ENCODE measurements around the gene BRAF.

The BRAF gene

DNA sequence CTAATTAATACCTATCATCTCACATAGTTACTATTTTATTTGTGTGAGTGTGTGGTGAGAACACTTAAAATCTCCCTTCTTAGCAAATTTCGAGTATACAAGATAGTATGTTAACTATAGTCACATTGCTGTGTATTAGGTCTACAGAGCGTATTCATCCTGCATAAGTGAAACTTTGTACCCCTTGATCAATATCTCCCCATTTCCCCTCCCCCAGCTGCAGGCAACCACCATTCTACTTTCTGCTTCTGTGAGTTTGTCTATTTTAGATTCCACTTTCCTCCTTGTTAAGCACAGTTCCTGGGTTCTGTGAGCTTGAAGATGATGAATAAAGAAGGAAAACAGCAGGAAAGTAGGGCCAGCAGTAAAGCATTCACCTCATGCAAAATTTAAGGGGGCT lies 47.6 kb upstream of the BRAF start:
- ATAC-seq: no peak
- no peak for TF ChIP-seq GLIS3 (CRISPR knock-in tag; IDR thresholded peaks at IDR 0.05)
- no peak for TF ChIP-seq TOX (CRISPR knock-in tag; IDR thresholded peaks at IDR 0.05; ENCODE audit: borderline replicate concordance)
- no peak for TF ChIP-seq PPARA (CRISPR knock-in tag; IDR thresholded peaks at IDR 0.05; ENCODE audit: borderline replicate concordance)
- no peak for TF ChIP-seq ZFP30 (CRISPR knock-in tag; IDR thresholded peaks at IDR 0.05)
- TF ChIP-seq ZNF565 (CRISPR knock-in tag; conservative IDR thresholded peaks at IDR 0.05; ENCODE audit: low read depth): no peak

DNA sequence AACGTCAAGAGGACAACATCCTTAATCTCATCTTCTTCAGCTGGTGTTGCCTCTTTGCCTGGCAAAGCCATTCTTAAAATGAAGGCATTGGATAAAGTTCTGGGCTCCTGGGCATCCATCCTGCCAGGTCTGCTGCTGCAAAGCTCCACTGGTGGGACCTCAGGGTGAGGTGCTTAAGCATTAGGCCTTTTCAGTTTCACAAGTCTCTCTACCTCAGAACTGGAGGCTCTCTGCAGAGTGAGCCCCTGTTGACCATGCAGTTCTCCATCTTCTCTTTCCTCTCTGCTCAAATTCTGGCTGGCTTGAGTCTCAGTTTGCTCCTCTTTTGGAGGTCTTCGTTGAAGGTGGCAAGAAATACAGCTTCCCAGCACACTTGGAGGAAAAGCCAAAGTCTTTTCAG lies 42.7 kb upstream of the BRAF start:
- no peak for ATAC-seq

DNA sequence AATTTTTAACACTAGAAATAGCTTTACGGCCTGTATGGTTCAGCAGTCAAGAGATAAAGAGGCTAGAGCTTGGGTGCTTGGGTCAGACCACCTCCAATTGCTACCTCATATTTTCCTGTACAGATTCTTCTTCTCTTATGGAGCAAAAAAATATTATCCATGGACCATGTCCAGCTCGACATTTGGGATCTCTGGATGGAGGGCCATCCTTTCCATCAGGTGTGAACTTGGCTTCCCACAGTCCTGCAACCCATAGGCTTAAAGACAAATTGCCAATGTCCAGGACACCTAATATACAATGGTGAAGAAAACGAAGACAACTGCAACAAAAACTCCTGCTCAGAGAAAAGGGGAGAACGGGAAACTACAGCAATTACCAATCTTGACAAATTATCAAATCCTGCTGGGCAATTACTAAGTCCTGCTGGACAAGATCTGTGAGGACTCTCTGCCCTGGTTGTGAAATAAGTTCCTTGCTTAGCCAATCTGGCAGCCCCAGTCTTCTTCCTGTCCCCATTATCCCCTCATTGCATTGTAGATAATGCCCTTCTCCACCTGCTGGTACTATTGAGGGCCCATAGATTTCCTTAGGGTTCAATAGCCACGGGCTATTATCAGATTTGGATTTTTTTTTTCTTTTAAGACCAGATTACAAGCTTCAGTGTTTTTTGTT lies 42.0 kb upstream of the BRAF start:
- no peak for ATAC-seq
- TF ChIP-seq, protein P1, sequence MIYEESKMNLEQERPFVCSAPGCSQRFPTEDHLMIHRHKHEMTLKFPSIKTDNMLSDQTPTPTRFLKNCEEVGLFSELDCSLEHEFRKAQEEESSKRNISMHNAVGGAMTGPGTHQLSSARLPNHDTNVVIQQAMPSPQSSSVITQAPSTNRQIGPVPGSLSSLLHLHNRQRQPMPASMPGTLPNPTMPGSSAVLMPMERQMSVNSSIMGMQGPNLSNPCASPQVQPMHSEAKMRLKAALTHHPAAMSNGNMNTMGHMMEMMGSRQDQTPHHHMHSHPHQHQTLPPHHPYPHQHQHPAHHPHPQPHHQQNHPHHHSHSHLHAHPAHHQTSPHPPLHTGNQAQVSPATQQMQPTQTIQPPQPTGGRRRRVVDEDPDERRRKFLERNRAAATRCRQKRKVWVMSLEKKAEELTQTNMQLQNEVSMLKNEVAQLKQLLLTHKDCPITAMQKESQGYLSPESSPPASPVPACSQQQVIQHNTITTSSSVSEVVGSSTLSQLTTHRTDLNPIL (CRISPR knock-in tag; IDR thresholded peaks at IDR 0.05; ENCODE audit: low read depth): no peak
- TF ChIP-seq GLIS3 (CRISPR knock-in tag; IDR thresholded peaks at IDR 0.05) (no peak), RARB (CRISPR knock-in tag; IDR thresholded peaks at IDR 0.05) (no peak), ZFP30 (CRISPR knock-in tag; IDR thresholded peaks at IDR 0.05) (no peak), ZNF565 (CRISPR knock-in tag; conservative IDR thresholded peaks at IDR 0.05; ENCODE audit: low read depth) (no peak), ZC3H10 (CRISPR knock-in tag; IDR thresholded peaks at IDR 0.05) (no peak), ZNF8 (CRISPR knock-in tag; IDR thresholded peaks at IDR 0.05) (no peak), ARNTL (CRISPR knock-in tag; IDR thresholded peaks at IDR 0.05; ENCODE audit: borderline replicate concordance, low read depth) (no peak), CSDC2 (CRISPR knock-in tag; IDR thresholded peaks at IDR 0.05) (no peak)
- TF ChIP-seq, protein P2, sequence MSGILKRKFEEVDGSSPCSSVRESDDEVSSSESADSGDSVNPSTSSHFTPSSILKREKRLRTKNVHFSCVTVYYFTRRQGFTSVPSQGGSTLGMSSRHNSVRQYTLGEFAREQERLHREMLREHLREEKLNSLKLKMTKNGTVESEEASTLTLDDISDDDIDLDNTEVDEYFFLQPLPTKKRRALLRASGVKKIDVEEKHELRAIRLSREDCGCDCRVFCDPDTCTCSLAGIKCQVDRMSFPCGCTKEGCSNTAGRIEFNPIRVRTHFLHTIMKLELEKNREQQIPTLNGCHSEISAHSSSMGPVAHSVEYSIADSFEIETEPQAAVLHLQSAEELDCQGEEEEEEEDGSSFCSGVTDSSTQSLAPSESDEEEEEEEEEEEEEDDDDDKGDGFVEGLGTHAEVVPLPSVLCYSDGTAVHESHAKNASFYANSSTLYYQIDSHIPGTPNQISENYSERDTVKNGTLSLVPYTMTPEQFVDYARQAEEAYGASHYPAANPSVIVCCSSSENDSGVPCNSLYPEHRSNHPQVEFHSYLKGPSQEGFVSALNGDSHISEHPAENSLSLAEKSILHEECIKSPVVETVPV (CRISPR knock-in tag; IDR thresholded peaks at IDR 0.05): no peak
- TF ChIP-seq, protein P3, sequence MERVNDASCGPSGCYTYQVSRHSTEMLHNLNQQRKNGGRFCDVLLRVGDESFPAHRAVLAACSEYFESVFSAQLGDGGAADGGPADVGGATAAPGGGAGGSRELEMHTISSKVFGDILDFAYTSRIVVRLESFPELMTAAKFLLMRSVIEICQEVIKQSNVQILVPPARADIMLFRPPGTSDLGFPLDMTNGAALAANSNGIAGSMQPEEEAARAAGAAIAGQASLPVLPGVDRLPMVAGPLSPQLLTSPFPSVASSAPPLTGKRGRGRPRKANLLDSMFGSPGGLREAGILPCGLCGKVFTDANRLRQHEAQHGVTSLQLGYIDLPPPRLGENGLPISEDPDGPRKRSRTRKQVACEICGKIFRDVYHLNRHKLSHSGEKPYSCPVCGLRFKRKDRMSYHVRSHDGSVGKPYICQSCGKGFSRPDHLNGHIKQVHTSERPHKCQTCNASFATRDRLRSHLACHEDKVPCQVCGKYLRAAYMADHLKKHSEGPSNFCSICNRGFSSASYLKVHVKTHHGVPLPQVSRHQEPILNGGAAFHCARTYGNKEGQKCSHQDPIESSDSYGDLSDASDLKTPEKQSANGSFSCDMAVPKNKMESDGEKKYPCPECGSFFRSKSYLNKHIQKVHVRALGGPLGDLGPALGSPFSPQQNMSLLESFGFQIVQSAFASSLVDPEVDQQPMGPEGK (CRISPR knock-in tag; IDR thresholded peaks at IDR 0.05; ENCODE audit: borderline replicate concordance): no peak

More for the DNA sequence above, 42.7 kb upstream of the BRAF start:
- no peak for TF ChIP-seq ARNTL (CRISPR knock-in tag; IDR thresholded peaks at IDR 0.05; ENCODE audit: borderline replicate concordance, low read depth)
- no peak for TF ChIP-seq GLIS3 (CRISPR knock-in tag; IDR thresholded peaks at IDR 0.05)
- TF ChIP-seq, protein P2 (CRISPR knock-in tag; IDR thresholded peaks at IDR 0.05): no peak
- TF ChIP-seq ESRRG (CRISPR knock-in tag; IDR thresholded peaks at IDR 0.05): no peak
- no peak for TF ChIP-seq OSR1 (CRISPR knock-in tag; IDR thresholded peaks at IDR 0.05)
- no peak for TF ChIP-seq ZNF565 (CRISPR knock-in tag; conservative IDR thresholded peaks at IDR 0.05; ENCODE audit: low read depth)
- no peak for TF ChIP-seq ZFP30 (CRISPR knock-in tag; IDR thresholded peaks at IDR 0.05)
- no peak for TF ChIP-seq BACH2 (CRISPR knock-in tag; IDR thresholded peaks at IDR 0.05; ENCODE audit: borderline replicate concordance)
- no peak for TF ChIP-seq ZC3H10 (CRISPR knock-in tag; IDR thresholded peaks at IDR 0.05)
- no peak for TF ChIP-seq ISL1 (CRISPR knock-in tag; IDR thresholded peaks at IDR 0.05)
- TF ChIP-seq, protein P4, sequence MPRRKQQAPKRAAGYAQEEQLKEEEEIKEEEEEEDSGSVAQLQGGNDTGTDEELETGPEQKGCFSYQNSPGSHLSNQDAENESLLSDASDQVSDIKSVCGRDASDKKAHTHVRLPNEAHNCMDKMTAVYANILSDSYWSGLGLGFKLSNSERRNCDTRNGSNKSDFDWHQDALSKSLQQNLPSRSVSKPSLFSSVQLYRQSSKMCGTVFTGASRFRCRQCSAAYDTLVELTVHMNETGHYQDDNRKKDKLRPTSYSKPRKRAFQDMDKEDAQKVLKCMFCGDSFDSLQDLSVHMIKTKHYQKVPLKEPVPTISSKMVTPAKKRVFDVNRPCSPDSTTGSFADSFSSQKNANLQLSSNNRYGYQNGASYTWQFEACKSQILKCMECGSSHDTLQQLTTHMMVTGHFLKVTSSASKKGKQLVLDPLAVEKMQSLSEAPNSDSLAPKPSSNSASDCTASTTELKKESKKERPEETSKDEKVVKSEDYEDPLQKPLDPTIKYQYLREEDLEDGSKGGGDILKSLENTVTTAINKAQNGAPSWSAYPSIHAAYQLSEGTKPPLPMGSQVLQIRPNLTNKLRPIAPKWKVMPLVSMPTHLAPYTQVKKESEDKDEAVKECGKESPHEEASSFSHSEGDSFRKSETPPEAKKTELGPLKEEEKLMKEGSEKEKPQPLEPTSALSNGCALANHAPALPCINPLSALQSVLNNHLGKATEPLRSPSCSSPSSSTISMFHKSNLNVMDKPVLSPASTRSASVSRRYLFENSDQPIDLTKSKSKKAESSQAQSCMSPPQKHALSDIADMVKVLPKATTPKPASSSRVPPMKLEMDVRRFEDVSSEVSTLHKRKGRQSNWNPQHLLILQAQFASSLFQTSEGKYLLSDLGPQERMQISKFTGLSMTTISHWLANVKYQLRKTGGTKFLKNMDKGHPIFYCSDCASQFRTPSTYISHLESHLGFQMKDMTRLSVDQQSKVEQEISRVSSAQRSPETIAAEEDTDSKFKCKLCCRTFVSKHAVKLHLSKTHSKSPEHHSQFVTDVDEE (CRISPR knock-in tag; IDR thresholded peaks at IDR 0.05): no peak
- no peak for TF ChIP-seq ZNF70 (CRISPR knock-in tag; IDR thresholded peaks at IDR 0.05)
- TF ChIP-seq, protein P3 (CRISPR knock-in tag; IDR thresholded peaks at IDR 0.05; ENCODE audit: borderline replicate concordance): no peak
- TF ChIP-seq, protein P5, sequence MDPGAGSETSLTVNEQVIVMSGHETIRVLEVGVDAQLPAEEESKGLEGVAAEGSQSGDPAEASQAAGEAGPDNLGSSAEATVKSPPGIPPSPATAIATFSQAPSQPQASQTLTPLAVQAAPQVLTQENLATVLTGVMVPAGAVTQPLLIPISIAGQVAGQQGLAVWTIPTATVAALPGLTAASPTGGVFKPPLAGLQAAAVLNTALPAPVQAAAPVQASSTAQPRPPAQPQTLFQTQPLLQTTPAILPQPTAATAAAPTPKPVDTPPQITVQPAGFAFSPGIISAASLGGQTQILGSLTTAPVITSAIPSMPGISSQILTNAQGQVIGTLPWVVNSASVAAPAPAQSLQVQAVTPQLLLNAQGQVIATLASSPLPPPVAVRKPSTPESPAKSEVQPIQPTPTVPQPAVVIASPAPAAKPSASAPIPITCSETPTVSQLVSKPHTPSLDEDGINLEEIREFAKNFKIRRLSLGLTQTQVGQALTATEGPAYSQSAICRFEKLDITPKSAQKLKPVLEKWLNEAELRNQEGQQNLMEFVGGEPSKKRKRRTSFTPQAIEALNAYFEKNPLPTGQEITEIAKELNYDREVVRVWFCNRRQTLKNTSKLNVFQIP (CRISPR knock-in tag; IDR thresholded peaks at IDR 0.05; ENCODE audit: borderline replicate concordance, low read depth): no peak
